GM23248 (cell line): ENCODE results near the gene TIMM23.
"Not testable (repeated sequence)": the region's sequence is repeated elsewhere in the genome, so short reads cannot be mapped to it uniquely, and the experiment has no call there.

Experiments used
- EZH2 ChIP-seq: fragments of 200-600 bp; sonication (generic); IDR thresholded peaks from 2 replicates; pipeline ENCODE4 v1.6.1; 2018; ENCODE audit warnings: antibody characterized with exemption, mild to moderate bottlenecking; ENCODE audit not compliant: insufficient read depth, poor library complexity, severe bottlenecking
- EZH2phosphoT487 ChIP-seq: fragments of 200-600 bp; sonication (generic); IDR thresholded peaks from 2 replicates; pipeline ENCODE4 v1.6.1; 2018; ENCODE audit warnings: antibody characterized with exemption, moderate library complexity, mild to moderate bottlenecking, low read depth; ENCODE audit not compliant: insufficient read depth

DNA sequence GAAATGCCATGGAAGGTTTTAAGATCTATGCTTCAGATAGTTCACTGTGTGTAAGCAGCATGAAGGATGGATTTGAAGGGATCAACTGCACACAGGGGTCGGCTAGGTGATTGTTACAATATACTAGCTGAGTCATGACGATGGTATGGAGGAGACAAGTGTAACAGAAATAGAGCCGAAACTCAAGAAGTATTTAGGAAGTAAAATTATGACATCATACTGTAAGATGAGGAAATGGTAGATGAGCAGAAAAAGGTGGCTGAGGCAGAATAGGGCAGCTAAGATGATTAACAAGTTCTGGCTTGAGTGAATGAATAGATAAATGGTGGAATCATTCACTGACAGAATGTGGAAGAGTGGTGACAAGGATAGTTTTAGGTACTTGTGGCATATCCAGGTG, 37.5 kb upstream of the TIMM23 start:
- not testable (repeated sequence) for TF ChIP-seq EZH2, EZH2phosphoT487
